ENCODE results near the gene SH3PXD2A.
"Not testable (repeated sequence)": the region's sequence is repeated elsewhere in the genome, so short reads cannot be mapped to it uniquely, and the experiment has no call there.

The SH3PXD2A gene

DNA sequence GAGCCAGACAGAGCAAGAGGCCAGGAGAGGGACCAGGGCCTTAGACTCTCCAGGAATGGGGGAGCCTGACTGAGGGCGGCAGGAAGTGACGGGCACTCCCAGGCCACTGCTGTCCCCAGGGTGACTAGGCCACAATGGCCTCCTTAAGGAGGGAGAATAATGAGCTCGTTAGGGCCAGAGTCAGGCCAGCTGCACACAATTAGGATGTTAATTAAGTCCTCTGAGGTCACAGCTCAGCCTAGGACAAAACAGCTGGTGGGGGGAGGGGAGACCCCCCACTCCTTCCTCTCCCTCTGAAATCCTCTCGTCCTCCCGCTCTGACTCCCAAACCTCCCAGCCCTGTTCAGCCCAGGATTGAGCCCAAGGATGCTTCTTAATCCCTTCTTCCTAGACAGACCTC is 218.9 kb downstream of the SH3PXD2A start:
- no peak for DNase-seq

- DNase-seq = no peak
Observed at GRCh38 chr10:103635580-103635979, 219.8 kb downstream of the SH3PXD2A start.

- no peak for DNase-seq
Observed at GRCh38 chr10:103633846-103634245, 221.5 kb downstream of the SH3PXD2A start.

- not testable (repeated sequence) for DNase-seq
Observed at GRCh38 chr10:103632871-103633270, 222.5 kb downstream of the SH3PXD2A start.

GRCh38 chr10:103632247-103632642 is 223.1 kb downstream of the SH3PXD2A start:
- DNase-seq = no peak

DNA sequence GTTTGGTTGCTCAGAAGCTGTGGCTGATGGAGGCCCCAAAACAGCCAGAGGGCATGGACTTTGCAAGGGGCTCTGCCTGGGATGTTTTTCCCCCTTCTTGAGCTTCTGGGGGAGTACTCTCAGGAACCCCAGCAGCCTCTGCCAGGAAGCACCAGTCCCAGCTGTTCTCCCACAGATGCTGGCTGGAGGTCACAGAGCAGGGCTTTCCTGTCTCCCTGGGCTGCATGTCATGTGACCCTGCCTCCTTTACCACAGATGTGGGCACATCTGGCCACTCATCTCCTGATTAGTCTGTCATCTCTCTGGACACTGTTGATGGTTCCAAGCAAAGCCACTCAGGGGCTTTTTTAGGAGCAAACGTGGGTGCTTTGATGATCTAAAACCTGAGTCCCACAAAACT is 225.2 kb downstream of the SH3PXD2A start:
- no peak for DNase-seq

- no peak for DNase-seq
Observed at GRCh38 chr10:103629581-103629980, 225.8 kb downstream of the SH3PXD2A start.

- DNase-seq = no peak
Observed at GRCh38 chr10:103627893-103628292, 227.5 kb downstream of the SH3PXD2A start.

DNA sequence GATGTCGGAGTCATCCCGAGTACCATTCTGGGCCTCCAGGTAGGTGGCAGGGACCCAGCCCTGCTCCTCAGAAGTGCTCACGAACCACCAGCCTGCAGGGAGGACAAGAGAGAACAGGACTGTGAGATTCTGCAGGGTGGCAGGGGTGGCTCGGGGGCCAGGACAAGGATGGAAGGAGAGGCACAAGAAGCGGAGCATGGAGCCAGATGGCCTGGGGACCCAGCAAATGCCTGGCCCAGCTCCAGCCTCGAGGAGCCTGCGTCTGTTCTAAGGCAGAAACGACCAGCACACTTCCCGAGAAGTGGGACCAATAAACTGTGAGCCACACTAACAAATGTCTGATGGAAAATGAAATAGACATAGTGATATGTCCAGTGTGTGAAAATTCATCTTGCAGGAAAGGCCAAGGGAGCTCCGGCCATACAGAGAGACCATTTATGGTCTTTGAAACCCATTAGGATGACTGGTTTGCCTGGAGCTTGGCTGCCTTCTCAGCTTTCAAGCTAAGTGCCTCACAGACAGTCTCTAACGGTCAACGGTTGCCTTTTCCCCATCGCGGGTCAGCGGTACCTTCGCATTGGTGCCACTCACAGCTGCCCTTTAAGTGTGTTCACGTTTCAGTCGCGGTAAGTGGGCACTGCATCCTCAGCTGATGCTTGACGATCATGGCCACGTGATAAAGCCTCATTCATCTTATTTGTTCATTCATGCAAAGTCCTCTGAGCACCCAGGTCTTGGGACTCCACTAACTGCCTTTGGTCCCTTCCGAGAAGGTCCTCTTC is 228.1 kb downstream of the SH3PXD2A start:
- no peak for DNase-seq

DNA sequence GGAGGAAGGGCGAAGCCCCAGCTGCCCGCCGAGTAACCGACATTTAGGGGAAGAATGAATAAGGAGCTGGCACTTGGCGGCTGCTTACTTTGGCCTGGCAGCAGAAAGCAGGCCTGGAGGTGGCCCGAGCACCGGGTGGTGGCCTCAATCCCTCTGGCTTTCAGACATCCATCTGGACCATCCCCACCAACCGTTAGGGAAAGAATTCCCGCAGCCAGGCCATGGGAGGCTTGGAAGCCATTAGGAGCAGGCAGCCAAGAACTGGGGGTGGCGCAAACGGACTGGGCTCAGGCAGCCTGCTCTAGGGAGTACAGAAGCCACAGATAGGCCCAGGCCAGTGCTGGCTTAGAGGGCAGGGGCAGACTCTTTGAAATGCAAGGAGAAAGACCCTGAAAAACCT is 229.2 kb downstream of the SH3PXD2A start:
- DNase-seq = no peak

DNA sequence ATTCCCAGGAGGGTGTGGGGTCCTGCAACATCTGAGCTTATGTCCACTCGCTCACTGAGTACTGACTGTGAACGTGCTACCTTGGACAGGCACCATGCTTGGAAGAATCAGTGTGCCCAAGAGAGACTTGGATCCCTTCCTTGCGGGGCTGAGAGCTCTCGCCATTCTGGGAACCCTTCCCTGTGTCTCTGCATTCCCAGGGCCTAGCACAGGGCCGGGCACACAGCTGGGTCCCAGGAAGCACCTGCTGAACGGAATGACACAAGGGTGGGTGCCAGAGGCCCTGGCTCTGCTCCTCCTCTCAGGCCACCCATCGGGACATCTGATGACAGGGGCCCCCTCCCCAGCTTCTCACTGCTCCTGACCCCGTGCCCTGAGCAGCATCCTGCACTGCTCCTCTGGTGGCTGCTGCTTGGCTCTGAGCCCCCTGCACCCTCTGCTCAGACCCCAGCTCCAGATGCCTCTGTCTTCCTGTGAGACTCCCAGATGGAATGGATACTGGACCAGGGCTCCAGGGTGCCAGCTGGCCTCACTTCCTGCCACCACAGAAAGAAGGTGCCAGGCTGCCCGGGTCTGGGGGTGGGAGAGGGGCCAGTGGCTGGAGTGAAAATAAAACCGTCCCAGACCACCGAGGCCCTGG is 232.3 kb downstream of the SH3PXD2A start:
- DNase-seq = no peak

DNA sequence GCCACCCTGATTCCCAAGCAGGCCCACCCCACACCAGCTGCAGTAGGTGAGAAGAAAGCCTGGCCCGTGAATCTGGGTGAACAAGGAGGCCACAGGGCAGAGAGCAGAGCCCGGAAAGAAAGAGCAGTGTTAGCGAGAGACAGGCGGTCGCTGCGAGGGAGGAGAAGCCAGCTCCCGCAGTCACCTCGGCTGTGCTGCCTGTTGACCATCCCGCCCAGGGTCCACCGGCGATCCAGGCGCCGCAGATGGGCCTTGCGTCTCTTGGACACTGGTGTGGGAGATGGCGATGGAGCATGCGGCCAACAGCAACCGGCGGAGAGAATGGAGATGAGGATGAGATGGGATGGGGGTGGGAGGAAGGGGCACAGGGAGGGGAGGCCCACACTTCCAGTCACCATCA is 233.1 kb downstream of the SH3PXD2A start:
- DNase-seq = no peak

DNA sequence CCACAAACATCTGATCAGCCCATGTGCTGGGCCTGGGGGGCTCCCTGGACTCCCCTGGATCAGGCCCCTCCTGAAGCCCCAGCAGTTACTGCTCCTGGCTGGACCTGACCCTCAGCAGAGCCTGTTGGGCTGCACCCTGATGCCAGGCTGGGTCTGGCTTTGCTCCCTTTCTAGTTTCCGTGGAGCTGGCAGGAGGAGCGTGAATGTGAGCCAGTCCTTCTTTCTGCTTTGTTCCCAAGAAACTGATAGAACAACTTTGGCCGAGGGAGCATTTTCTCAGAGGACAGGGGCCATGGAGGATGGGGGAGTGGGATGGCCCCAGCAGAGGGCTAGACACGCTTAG is 233.6 kb downstream of the SH3PXD2A start:
- no peak for DNase-seq

- DNase-seq = no peak
Observed at GRCh38 chr10:103620891-103621782, 234.2 kb downstream of the SH3PXD2A start.

- DNase-seq = no peak
Observed at GRCh38 chr10:103620352-103620740, 235.0 kb downstream of the SH3PXD2A start.

GRCh38 chr10:103619424-103620351 is 235.7 kb downstream of the SH3PXD2A start:
- no peak for DNase-seq

DNA sequence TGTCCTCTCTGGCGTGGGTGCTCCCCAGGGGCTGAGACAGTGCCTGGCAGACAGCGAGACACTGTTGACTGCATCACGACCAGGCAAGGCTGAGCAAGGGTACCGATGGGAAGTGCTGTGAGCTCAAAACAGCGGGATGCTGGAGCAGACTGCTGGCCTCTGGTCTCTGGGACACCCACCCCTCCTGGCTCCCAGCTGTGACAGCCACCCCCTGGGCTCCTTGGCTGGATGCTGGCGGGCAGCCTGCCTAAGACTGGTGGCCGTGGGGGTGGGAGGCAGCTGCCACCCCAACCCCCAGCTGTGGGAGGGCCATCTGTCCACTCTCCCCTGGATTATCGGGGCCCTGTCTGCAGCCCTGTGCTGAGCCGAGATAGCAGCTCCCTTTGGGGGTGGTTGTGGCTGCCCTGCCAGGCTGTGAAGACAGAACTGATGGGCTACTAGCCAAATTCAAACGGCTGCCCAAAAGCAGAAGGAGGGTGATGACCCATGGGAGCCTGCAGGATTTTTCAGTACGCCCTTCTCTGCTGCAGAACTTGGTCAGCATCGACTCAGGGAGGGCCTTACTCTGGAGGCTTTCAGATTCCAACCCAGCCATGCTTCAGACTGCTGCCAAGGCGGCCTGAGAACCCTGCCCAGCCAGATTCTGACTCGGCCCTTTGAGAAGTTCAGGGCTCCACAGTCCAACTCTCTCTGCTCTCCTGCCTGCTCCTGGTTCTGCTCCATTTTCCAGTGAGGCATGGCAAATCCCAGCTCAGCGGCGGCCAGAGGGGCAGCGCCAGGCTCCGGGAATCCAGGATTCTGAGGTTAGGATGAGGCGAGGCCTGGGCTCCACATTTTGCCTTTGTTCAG is 236.6 kb downstream of the SH3PXD2A start:
- no peak for DNase-seq

DNA sequence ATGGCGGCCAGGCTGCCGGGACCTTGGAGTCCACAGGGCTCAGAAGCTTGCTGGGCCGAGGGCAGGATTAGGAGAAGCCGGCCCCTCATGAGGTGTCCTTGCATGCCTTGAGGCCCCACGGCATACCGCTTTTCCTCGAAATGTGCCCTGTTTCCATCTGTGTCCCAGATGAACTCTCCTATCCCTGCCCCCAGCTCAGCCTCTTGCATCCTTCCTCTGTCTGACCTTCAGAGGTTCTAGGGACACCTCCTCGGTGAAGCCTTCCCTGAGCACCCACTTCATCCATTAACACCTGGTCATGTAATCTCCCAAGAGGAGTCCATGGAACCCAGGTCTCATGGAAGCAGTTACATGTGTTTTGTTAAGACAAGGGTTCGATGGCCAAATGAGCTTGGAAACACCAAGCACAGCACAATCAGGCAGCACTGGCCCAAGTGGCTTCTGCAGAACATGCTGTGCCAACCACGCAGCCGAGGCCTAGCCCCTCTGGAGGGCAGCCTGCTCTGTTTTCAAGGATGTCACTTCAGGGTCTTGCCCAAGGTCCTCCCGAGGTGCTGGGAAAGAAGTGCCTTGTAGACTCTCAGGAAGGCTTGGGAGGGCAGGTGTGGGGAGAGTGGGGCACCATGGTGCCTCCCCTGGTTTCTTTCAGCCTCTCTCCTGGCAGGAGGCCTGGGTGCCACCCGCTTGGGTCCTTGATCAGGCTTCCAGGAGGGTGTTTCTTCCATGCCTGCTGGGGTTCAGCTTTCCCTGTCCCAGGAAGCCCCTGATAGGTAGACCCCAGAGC is 237.6 kb downstream of the SH3PXD2A start:
- no peak for DNase-seq

GRCh38 chr10:103616705-103617601 is 238.4 kb downstream of the SH3PXD2A start:
- no peak for DNase-seq

Measured in GDM1 (cell line).